Superior temporal gyrus (tissue), 1 donor: ENCODE data around the gene CTSD.

Experiments
- DNase-seq: peaks from one replicate; pipeline ENCODE4 v3.0.0-alpha.2; 2016; ENCODE audit errors: extremely low spot score

The CTSD gene

DNA sequence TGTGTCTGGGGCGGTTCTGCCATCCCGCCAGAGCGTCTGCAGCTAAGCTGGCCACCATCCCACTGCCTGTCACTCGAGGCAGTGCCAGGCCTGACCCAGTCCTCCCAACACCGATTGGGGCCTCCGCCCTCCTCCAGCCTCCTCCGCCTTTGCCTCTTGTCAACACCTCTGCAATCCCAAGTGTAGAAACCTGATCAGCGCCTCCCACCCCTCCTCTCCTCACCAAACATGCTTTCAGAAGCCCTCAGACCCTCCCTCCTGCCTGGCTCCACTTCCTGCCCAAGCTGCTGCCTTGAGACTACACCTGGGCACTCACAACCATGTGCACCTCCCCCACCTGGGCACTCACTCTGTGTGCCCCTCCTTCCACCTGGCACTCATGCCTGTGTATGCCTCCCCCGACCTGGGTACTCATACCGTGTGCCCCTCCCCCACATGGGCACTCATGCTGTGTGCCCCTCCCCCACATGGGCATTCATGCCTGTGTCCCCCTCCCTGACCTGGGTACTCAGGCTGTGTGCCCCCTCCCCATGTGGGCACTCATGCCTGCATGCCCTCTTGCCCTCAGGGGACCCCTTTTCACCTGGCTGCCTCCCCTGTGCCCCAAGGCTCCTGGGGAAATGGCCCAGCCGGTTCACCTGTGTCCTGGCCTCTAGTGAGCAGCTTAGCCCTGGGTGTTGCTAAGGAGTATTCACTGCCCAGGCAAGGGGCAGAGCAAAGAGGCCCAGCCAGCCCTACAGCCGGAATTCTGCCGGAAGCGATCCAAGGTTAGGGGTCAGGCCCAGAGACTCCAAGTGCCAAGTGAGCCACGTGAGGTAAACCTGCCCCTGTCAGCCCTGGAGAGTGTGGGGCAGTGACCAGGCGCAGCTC lies 7.8 kb downstream of the CTSD start:
- no peak for DNase-seq

DNA sequence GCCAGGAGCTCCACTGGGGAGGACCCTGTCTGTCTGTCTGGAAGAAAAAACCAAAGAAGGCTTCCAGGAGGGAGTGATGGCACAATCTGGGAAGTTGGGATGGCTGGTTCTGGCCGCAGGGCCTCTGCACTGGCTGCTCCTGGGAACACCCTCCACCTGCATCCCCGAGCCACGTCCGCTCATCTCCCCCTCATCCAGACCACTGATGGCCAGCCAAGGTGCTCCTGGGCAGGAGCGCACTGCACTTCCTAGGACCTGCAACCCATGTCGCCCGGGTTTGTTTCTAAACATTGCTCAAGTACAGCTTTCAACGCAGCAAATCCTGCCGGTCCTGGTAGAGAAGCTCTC lies 8.4 kb downstream of the CTSD start:
- DNase-seq: no peak

DNA sequence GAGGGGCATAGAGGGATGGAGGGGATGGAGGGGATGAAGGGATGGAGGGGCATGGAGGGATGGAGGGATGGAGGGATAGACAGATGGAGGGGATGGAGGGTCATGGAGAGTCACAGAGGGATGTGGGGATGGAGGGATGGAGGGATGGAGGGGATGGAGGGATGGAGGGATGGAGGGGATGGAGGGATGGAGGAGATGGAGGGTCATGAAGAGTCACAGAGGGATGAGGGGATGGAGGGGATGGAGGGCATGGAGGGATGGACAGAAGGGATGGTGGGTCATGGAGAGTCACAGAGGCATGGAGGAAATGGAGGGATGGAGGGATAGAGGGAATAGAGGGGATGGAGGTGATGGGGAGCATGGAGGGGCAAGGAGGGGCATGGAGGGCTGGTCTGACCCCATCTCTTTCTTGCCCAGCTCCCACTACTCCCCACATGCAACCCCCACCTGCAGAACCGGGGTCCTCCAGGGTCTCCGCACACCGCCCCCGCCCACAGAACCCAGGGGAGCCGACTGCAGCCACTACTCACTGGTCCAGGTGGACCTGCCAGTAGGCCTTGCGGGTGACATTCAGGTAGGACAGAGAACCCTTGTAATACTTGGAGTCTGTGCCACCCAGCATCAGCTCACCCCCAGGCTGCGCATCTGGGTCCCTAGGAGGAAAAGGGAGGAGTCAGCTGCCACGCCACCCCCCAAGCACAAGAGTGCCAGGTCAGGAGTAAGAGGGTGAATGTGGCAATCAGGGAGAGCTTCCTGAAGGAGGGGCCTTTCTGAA lies 9.2 kb downstream of the CTSD start:
- no peak for DNase-seq

DNA sequence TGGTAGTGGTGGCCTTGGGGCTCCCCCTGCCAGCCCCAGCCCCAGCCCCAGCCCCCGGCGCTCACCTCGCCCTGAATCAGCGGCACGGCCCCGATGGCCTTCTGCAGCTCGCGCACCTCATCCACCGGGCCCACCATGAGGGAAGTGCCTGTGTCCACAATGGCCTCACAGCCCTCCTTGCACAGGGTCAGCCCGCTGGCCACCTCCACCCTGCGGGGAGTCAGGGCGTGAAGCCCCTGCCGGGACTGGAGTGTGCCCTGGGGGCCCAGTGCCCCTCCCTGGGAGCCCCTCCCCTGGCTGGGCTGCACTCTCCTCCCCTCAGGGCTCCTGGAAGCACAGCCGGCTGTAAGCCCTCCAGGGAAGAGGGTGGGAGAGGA lies 9.8 kb downstream of the CTSD start:
- no peak for DNase-seq

DNA sequence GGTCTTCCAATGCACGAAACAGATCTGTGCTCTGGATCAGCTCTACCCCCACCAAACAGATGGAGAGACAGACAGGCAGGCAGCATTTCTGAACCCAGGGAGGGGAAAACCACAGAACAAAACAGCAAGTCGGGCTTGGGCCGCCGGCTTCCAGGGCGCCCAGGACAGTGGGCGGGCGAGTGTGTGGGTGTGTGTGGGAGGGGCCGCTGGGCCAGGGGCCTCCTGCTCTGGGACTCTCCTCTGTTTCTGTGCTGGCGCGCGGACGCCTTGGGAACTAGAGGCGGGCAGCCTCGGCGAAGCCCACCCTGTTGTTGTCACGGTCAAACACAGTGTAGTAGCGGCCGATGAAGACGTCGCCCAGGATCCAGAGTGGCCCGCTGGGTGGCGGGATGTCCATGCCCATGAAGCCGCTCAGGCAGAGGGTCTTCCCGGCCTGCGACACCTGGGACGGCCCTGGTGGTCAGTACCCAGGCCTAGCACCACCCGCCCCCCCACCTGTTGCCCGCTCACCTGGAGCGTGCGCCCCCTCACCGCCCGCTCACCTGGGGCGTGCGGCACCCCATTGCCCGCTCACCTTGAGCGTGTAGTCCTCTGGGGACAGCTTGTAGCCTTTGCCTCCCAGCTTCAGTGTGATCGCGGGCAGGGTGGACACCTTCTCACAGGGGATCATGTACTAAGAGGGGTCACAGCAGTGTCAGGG lies 10.3 kb downstream of the CTSD start:
- DNase-seq: no peak

DNA sequence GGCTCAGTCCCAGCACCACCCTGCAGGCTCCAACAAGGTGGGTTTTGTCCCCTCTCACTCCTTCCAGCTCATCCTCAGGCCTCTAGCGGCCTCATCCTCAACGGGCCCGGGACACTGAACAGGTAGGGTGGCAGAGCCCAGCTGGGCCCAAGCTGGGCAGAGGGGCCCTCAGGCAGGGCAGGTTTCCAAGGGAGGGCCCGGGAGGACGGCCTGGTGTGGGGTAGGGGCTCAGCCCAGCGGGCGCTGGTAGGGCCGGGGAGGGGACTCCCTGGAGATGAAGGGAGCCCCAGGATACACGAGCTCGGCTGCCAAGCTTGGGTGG lies 10.9 kb downstream of the CTSD start:
- no peak for DNase-seq

DNA sequence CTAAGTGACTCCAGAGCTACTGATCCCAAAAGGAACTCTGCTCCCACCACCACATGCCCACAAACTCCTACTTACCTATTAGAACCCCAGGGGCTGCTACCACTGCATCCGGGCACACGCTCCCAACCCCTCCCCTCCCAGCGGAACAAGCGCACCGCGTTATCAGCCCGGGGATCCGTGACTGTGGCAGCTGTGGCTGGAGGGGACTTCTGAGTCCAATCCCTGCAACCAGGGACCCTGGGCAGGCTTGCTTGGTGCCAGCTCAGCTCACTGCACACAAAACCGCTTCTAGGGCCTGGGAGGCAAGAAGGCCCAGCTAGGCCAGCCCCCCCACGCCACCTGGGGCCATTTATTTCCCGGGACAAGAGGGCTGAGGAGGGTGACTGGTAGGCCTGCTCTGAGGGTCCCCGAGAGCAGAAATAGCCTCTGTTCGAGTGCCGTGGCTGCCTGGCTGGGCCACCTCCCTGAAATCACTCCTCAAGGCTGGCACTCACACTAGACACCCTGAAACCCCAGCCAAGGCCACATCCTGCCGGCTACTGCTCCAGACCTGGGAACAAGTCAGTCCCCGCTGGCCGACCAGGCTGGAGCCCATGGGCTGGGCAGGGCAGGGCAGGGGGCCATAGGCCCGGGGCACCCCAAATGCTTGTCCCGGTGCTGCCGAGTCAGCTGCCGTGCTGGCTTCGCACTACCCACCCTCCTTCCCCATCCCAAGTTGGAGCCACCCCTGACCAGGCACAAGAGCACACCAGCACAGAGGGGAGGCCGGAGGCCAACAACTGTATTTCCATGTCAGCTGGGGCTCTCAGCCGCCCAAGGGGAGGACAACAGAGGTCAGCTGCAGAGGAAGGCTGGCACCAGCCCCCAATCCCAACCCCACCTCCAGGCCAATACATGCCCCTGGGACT lies 11.5 kb downstream of the CTSD start:
- DNase-seq: no peak

DNA sequence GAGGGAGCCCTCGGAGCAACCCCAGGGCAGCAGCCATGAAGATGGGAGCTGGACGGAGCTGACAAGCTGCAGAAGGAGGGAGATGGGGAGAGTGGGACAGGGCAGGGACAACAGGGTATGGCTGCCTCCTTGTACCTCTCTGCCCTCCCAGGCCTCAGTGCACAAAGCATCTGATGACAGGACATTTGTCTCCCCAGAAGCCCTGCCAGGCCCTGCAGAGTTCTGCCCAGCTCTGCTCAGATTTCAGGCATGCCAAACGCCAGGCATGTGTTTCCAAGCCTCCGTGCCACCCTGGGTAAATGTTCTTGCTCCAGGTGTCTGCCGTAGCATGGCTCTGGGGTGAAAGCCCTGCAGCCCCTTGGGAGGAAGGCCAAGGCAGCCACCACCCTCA lies 12.2 kb downstream of the CTSD start:
- DNase-seq: no peak

DNA sequence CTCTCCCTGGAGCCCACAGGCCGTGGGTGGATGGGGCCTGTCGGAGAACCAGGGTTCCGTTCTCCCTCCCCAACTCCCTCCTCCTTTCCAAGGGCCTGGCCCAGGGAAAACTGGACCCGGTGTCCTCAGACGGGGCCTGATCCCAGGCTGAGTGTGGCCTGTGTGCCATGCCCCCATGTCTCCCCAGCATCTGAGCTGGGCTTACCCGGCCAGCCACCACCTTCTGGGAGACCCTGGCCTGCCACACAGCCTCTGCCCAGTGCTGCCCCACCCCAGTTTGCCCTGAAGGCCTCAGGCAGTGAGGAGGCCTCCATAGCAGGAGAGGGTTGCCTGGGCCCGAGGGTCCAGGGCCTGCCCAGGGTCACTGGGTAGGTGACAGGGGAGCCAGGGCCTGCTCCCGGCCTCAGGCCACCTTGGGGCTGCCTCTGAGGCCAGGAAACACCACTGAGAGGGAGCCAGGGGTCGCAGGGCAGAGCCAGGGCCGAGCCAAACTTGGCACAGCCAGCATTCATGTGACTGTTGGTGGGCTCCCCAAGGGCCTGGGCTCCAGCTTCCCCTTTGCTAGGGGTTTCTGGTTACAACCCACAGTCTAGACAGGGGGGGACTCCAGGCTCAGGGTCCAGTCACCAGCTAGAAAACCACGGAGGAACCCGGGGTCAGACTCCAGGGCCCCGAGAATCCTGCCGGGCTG lies 12.7 kb downstream of the CTSD start:
- no peak for DNase-seq

DNA sequence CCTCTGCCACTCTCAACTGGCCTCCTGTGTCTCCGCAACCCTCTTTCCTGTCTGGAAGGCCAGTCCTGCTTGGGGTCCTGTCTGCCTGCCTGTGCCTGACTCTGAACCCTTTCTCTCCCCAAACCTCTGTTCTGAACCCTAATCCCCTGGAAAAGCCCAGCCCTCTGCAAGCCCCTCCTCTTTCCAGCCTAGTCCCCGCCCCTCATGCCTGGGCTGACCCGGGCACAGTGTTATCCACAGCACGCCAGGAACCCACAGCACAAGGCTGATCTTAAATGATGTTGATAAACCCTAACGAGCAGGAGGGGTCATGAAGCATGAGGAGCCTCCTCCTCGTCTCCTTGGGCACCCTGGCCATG lies 13.3 kb downstream of the CTSD start, which contains the start of gene IFITM10:
TSS of gene IFITM10 (minus strand) at position 115 of the 359 bp plus-strand sequence. CDS start 153 bp downstream, outside the sequence.
- no peak for DNase-seq

DNA sequence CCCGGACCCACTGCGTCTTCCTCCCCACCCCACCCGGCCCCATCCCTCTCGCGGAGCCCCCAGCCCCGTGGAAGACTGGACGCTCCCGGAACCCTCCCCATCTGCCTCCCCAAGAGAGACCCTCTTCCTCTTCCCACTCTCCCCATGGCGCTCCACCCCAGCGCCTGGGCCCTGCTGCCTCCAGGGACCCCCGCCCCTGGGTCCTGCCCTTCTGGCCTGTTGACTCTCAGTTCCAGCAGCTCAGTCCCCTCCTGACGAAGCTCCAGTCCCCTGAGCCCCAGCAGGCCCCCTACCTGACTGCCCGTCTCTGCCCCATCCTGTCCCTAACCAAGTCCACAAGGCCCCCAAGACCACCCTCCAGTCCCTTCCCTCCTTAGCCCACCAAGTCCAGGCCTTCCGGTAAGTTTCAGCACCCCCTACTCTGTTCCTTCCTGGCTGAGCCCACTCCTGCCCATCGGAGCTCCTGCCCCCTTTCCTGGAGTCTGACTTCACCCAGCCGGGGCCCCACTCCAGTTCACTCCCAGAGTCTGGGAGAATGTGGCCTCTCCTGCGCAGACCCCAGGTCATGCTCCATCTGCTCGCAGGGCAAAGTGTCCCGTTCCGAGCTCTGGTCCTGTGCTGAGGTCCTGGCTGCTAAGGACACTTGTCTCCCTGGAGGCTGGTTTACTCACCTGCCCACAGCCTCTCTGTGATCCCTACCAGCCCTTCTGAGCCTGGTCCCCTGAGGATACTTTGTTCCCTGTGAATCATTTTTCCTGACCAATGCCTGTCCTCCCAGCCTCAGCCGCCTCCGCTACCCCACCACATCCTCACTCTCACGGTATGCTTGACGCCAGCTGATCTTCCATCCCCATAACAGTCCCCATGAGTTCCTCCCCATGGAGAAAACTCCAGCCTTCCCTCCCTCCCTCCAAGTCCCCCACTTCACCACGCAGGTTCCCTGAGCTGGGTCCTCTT lies 14.1 kb downstream of the CTSD start:
- DNase-seq: no peak

DNA sequence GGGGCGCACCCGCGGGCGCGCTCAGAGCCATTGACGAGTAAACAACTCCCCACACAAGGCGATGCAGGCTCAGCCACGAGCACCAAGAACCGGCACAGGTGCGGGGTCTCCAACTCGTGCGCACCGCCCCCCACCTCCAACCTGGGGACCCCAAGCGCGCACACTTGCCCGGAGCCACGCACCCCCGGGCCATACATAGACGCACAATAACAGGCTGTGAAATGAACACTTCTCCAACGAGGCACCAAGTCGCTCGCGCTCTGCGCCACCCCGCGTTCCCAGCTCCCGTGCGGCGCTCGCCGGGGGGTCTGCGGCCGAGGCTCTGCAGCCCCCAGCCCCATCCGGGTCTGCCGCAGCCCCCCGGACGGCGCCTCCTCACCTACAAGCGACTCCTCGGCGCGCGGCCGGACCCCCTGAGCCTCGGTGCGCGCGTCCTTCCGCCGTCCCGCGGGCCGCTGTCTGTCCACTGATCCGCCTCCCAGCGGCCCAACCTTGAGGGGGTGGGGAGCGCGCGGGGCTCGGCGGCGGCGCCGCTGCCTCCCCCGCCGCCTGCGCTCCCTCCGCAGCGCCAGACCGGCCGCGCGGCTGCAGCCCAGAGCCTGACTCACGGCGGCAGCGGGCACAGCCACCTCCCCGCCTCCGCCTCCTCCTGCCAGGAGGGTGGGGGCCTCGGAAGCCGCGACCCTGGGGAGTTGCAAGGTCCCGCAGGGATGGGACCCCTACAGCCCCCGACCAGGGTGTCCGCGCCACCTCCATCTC lies 14.9 kb downstream of the CTSD start:
- no peak for DNase-seq

DNA sequence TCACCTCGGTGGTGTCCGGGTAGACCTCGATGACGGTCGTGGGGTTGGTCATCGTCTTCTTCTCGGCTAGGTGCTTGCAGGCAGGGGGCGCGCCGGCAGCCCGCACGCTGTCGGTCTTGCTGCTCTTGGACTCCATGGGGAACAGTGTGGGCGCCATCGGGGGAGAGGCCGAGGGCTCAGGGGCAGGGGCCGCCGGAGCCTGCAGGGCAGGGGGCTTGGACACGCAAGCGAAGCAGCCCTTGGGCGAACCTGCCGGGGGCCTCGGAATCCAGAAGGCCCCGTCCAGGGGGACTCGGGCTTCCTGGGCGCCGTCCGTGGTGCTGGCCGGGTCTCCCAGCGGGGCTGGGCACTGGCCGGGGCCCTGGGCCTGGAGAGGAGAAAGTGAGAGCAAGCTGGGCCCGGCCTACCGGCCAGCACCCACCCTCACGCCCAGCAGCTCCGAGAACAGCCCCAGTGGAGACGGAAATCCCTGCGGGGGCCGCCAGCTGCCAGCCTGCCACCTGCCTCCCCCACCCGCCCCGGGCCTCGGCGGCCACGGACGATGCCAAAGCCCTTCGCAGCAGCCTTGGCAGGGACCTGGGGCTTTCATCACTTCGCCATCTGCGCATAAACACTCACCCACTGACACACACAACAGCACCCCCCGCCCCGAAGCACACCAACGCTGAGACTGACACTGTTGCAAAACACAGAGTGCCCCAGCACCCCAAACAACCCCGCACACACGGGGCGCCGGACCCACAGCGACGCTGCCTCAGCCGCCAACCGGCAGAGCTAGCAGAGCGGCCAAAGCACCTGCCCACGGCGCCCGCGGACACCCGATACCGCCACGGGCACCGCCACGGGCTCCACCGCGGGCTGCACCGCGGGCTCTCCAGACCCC lies 15.7 kb downstream of the CTSD start:
- no peak for DNase-seq

DNA sequence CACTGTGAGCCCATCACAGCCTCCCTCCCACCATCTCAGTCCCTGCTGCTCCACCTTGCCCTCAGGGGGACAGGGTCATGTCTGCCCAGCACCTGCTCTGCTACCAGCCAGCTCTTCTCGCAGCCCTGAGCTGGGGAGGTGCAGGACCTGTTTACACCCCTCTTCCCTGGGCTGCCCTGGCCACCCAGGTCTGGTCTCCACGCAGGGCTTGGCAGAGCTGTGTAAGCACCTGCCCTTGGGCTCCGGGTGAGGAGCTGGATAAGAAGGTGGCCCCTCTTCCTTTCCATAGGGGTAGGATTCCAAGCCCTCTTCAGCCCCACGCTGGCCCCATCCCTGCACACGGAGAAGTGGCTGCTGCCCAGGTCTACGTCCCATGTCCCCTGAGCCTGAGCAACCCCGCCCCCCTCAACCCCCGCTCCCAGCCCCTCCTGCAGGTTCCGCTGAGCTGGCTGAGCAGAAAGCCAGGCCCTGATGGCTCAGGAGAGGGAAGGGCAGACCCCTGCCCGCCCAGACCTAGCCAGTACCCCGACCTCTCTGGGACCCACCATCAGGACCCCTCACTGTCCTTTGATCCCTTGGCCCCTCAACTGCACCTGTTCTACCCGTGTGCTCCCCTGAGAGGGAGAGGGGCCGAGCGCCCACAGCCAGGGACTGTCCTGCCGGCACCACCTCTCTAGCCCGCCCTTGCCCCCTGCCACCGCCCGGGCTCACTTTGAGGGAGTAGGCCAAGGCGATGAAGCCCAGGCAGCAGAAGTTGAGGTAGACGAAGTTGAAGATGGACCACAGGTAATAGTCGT lies 16.6 kb downstream of the CTSD start:
- no peak for DNase-seq

DNA sequence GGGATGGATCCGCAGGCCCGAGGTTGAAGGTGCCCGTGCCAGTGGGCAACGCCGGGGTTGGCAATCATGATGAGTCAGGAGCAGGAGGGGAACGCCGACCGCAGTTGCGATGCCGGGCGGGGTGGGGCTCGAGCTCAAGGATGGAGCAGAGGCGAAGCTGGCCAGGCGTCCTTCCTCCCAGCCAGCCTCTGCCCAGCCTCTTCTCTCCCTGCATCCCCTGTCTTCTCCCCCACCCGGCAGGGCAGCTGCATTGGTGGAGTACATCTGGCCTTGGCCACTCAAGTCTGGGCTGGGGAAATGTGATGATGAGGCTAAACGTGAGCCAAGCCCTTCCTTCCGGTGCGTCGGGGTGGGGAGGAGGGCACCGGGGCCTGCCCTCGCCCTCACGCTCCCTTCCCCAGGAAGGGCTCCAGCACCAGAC lies 17.2 kb downstream of the CTSD start:
- no peak for DNase-seq

DNA sequence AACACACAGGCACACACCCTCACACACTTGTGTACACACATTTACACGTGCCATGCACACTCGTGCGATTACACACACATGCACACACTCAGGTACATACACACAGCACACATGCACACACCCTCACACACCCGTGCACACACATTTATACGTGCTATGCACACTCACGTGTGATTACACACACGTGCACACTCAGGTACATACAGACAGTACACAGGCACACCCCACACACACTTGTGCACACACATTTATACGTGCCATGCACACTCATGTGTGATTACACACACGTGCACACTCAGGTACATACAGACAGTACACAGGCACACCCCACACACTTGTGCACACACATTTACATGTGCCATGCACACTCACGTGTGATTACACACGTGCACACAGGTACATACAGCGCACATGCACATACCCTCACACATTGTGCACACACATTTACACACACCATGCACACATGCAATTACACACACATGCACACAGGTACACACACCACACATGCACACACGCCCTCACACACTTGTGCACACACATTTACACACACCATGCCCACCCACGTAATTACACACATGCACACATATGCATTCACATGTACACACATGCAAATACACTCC lies 17.9 kb downstream of the CTSD start:
- DNase-seq: no peak
